ENCODE measurements around the gene DPYD.

The DPYD gene

GRCh38 chr1:97883823-97884222 is 37.0 kb downstream of the DPYD start:
- ATAC-seq: no peak
- H3K4me3 Mint-ChIP-seq: no peak overlapping the region
- H3K4me1 Mint-ChIP-seq: peaks cover 11% of the 10 kb centered on the region
- H3K9me3 Mint-ChIP-seq: peaks cover 8% of the 10 kb centered on the region
- DNase-seq (ENCODE audit: low spot score in 2 of 2): no peak
- no peak overlapping the region for H3K27ac Mint-ChIP-seq
- H3K36me3 Mint-ChIP-seq: peaks cover 15% of the 10 kb centered on the region

GRCh38 chr1:97877307-97877706 is 43.5 kb downstream of the DPYD start:
- H3K9me3 Mint-ChIP-seq: no peaks in the 10 kb centered on the region
- ATAC-seq (no peak), DNase-seq (ENCODE audit: low spot score in 2 of 2) (no peak)
- peaks cover 10% of the 10 kb centered on the region for H3K36me3 Mint-ChIP-seq
- no peak overlapping the region for H3K27ac Mint-ChIP-seq
- H3K4me1 Mint-ChIP-seq: peaks cover 5% of the 10 kb centered on the region
- no peak overlapping the region for H3K4me3 Mint-ChIP-seq

- Mint-ChIP-seq H3K36me3 (peaks cover 3% of the 10 kb centered on the region), H3K4me3 (no peak overlapping the region)
- no peak for DNase-seq (ENCODE audit: low spot score in 2 of 2)
Observed at GRCh38 chr1:97875996-97876395, 44.8 kb downstream of the DPYD start.

GRCh38 chr1:97870589-97870988 is 50.2 kb downstream of the DPYD start:
- Mint-ChIP-seq H3K4me3 (no peak overlapping the region), H3K36me3 (no peaks in the 10 kb centered on the region), H3K9me3 (peaks cover 3% of the 10 kb centered on the region), H3K27ac (no peak overlapping the region), H3K4me1 (peaks cover 7% of the 10 kb centered on the region)
- DNase-seq (ENCODE audit: low spot score in 2 of 2) (no peak), ATAC-seq (no peak)

More at GRCh38 chr1:97875996-97876395, 44.8 kb downstream of the DPYD start:
- ATAC-seq: peak; percentile 46
- no peak overlapping the region for H3K27ac Mint-ChIP-seq
- H3K9me3 Mint-ChIP-seq: no peaks in the 10 kb centered on the region
- peaks cover 5% of the 10 kb centered on the region for H3K4me1 Mint-ChIP-seq

- Mint-ChIP-seq H3K4me3 (no peak overlapping the region), H3K36me3 (no peaks in the 10 kb centered on the region), H3K4me1 (peaks cover 18% of the 10 kb centered on the region), H3K27ac (no peak overlapping the region), H3K9me3 (peaks cover 3% of the 10 kb centered on the region)
- DNase-seq (ENCODE audit: low spot score in 2 of 2) (no peak), ATAC-seq (no peak)
Observed at GRCh38 chr1:97869441-97869840, 51.4 kb downstream of the DPYD start.

GRCh38 chr1:97867127-97867526 is 53.7 kb downstream of the DPYD start:
- peaks cover 3% of the 10 kb centered on the region for H3K9me3 Mint-ChIP-seq
- no peaks in the 10 kb centered on the region for H3K36me3 Mint-ChIP-seq
- H3K27ac Mint-ChIP-seq: no peak overlapping the region
- peaks cover 23% of the 10 kb centered on the region for H3K4me1 Mint-ChIP-seq
- H3K4me3 Mint-ChIP-seq: no peak overlapping the region
- DNase-seq (ENCODE audit: low spot score in 2 of 2) (no peak), ATAC-seq (peak; percentile 65)

GRCh38 chr1:97864615-97865014 is 56.2 kb downstream of the DPYD start:
- ATAC-seq: no peak
- peaks cover 23% of the 10 kb centered on the region for H3K4me1 Mint-ChIP-seq
- H3K27ac Mint-ChIP-seq: no peak overlapping the region
- peaks cover 4% of the 10 kb centered on the region for H3K36me3 Mint-ChIP-seq
- DNase-seq (ENCODE audit: low spot score in 2 of 2): no peak
- H3K4me3 Mint-ChIP-seq: no peak overlapping the region
- peaks cover 3% of the 10 kb centered on the region for H3K9me3 Mint-ChIP-seq

- ATAC-seq: no peak
- H3K27ac Mint-ChIP-seq: no peak overlapping the region
- H3K4me3 Mint-ChIP-seq: no peak overlapping the region
- peaks cover 12% of the 10 kb centered on the region for H3K4me1 Mint-ChIP-seq
- no peaks in the 10 kb centered on the region for H3K9me3 Mint-ChIP-seq
- no peak for DNase-seq (ENCODE audit: low spot score in 2 of 2)
- no peaks in the 10 kb centered on the region for H3K36me3 Mint-ChIP-seq
Observed at GRCh38 chr1:97853221-97853620, 67.6 kb downstream of the DPYD start.

GRCh38 chr1:97849345-97850340 is 71.2 kb downstream of the DPYD start:
- Mint-ChIP-seq H3K4me1 (peaks cover 12% of the 10 kb centered on the region), H3K27ac (peak overlapping the region; percentile 24), H3K9me3 (no peaks in the 10 kb centered on the region), H3K36me3 (no peaks in the 10 kb centered on the region), H3K4me3 (peak overlapping the region; percentile 10)
- DNase-seq (ENCODE audit: low spot score in 2 of 2) (no peak), ATAC-seq (peak; percentile 77)

GRCh38 chr1:97845805-97846204 is 75.0 kb downstream of the DPYD start:
- no peak for ATAC-seq
- Mint-ChIP-seq H3K4me3 (no peak overlapping the region), H3K36me3 (no peaks in the 10 kb centered on the region), H3K4me1 (peaks cover 7% of the 10 kb centered on the region), H3K27ac (no peak overlapping the region), H3K9me3 (no peaks in the 10 kb centered on the region)
- DNase-seq (ENCODE audit: low spot score in 2 of 2): no peak

GRCh38 chr1:97844552-97845089 is 76.2 kb downstream of the DPYD start:
- no peak overlapping the region for H3K27ac Mint-ChIP-seq
- ATAC-seq (peak; percentile 11), DNase-seq (ENCODE audit: low spot score in 2 of 2) (no peak)
- no peak overlapping the region for H3K4me3 Mint-ChIP-seq
- no peaks in the 10 kb centered on the region for H3K36me3 Mint-ChIP-seq
- H3K9me3 Mint-ChIP-seq: no peaks in the 10 kb centered on the region
- H3K4me1 Mint-ChIP-seq: peaks cover 1% of the 10 kb centered on the region

- Mint-ChIP-seq H3K4me1 (no peaks in the 10 kb centered on the region), H3K4me3 (no peak overlapping the region), H3K36me3 (no peaks in the 10 kb centered on the region), H3K27ac (no peak overlapping the region), H3K9me3 (no peaks in the 10 kb centered on the region)
- no peak for ATAC-seq
- no peak for DNase-seq (ENCODE audit: low spot score in 2 of 2)
Observed at GRCh38 chr1:97841338-97841737, 79.5 kb downstream of the DPYD start.

GRCh38 chr1:97837161-97837560 is 83.7 kb downstream of the DPYD start:
- H3K9me3 Mint-ChIP-seq: no peaks in the 10 kb centered on the region
- H3K36me3 Mint-ChIP-seq: no peaks in the 10 kb centered on the region
- ATAC-seq: no peak

GRCh38 chr1:97834899-97835298 is 85.9 kb downstream of the DPYD start:
- ATAC-seq (no peak), DNase-seq (ENCODE audit: low spot score in 2 of 2) (no peak)
- Mint-ChIP-seq H3K36me3 (no peaks in the 10 kb centered on the region), H3K27ac (no peak overlapping the region), H3K4me3 (no peak overlapping the region), H3K4me1 (no peaks in the 10 kb centered on the region), H3K9me3 (no peaks in the 10 kb centered on the region)

More at GRCh38 chr1:97837161-97837560, 83.7 kb downstream of the DPYD start:
- Mint-ChIP-seq H3K4me3 (no peak overlapping the region), H3K27ac (no peak overlapping the region), H3K4me1 (no peaks in the 10 kb centered on the region)
- DNase-seq (ENCODE audit: low spot score in 2 of 2): no peak

GRCh38 chr1:97833881-97834280 is 87.0 kb downstream of the DPYD start:
- DNase-seq (ENCODE audit: low spot score in 2 of 2) (no peak), ATAC-seq (no peak)
- Mint-ChIP-seq H3K36me3 (no peaks in the 10 kb centered on the region), H3K4me3 (no peak overlapping the region), H3K4me1 (no peaks in the 10 kb centered on the region), H3K27ac (no peak overlapping the region), H3K9me3 (no peaks in the 10 kb centered on the region)

GRCh38 chr1:97832481-97832880 is 88.4 kb downstream of the DPYD start:
- no peak for ATAC-seq

More at GRCh38 chr1:97832481-97832880, 88.4 kb downstream of the DPYD start:
- Mint-ChIP-seq H3K36me3 (no peaks in the 10 kb centered on the region), H3K4me1 (no peaks in the 10 kb centered on the region), H3K27ac (no peak overlapping the region), H3K4me3 (no peak overlapping the region), H3K9me3 (no peaks in the 10 kb centered on the region)
- no peak for DNase-seq (ENCODE audit: low spot score in 2 of 2)
